HL-60/S4 treated with retinoic acid at 250 ng/mL for 4 days and 3 days (cell line): ENCODE results near the gene PCK1.

Source experiments
- in situ Hi-C: fragments of 300-500 bp; cut with MboI; formaldehyde crosslinking; loops from 2 replicates; pipeline ENCODE4 v1.7.0; 2022; ENCODE audit warnings: low sequenced_read_pairs

PCK1 gene

DNA sequence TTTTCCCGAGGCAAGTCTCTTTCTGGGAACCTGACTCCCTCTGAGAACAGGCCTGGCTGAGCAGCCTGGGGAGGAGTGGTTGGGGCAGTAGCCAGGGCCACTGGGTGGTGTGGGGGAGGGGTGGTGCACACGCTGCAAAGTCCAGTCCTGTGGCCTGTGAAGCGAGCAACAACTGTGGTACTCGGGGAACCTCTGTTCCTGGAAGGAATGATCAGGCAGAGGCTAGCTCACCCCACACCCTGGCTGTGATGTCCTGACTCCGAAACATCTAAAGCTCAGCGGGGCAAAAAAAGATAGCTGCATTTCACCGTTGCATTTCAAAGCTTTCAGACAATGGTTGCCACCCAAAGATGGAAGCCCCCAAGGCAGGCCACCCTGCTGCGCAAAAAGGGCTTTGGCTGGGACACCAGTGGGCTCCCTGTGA lies 25.5 kb downstream of the PCK1 start:
- in situ Hi-C loops = loop anchor here (10.0 to 25.0 kb wide), 2 partner anchors 82 to 499 kb away; no protein-coding TSS in a partner anchor

DNA sequence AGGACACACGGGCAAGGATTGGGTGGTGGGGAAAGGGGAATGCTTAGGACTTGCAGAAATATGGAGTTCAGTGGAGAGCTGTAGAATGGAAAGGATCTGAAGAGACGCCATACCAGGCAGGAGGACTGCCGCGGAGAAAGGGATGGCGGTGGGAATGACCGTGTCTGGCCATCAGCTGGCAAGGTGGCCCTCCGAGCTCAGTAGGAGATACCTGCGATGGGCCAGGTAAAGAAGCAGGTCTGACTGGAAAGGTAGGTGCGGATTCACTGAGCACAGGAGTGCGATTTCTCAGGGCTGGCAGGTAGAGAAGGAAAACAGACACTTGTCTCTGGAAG lies 26.0 kb downstream of the PCK1 start:
- in situ Hi-C loops = loop anchor here (10.0 to 25.0 kb wide), 2 partner anchors 82 to 500 kb away; no protein-coding TSS in a partner anchor

DNA sequence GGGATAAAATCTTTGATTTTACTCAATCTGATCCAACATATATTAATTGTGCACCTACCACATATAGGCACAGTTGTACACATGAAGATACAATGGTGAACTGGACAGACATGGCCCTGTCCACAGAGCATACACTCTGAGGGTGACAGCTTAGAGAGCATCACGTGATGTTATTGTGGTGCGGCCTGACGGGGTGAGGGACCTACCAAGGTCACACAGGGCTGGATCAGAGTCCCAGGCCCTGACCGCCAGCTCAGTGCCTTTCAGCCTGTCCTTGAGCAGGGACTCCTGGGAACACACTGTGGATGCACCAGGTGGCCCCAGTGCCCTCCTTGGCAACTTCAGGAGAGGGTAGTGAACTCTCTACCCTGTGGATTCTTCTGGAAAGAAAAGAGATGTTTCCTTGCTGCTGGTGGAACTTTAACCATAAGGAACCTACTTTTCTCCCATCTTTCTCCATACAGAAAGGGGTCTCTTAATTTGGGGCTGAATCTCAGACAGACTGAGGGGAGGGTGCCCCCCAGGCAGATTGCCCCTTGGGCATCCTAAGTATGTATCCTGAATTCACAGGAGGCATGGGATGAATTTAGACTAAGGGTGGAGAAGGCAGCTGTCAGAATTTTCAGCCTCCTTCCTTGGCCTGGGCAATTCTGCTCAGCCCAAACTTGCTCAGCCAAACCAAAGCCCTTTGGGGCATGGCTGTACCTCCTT lies 26.5 kb downstream of the PCK1 start:
- in situ Hi-C loops = loop anchor here (10.0 to 25.0 kb wide), 2 partner anchors 83 to 500 kb away; no protein-coding TSS in a partner anchor

DNA sequence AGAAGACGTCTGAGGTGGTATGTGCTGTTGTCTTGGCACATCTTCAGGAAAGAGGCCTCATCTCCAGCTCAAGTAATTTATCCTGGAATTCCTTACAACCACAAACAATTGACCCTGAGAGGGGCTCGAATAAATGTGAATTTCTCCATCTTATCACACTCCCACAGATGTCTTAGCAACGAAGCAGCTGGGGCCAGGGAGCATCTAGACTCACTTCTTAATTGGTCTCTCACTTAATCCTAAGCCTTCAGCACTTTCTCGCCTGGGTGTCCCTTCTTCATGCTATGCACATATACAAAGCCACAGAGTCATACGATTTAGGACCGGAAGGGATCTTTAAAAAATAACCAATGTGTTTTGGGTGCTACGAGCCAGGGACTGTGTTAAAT lies 27.1 kb downstream of the PCK1 start:
- in situ Hi-C loops = loop anchor here (10.0 to 25.0 kb wide), 2 partner anchors 83 to 501 kb away; no protein-coding TSS in a partner anchor

DNA sequence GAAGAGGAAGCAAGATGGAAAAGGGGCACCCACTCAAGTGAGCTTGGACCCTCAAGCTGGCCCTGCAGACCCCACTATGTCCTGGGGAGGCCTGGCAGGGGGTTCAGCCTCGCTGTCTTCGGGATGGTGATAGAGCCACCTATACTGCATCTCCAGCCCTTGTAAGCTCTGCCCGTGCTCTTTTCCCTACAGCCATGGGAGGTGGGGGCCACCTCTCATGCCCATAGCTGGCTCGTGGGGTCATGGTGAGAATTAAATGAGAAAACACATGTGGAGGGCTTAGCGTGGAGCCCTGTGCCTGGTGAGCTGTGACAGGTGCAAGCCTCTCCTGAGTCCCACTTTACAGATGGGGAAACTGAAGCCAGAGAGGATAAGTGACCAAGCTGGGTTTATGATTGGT lies 27.7 kb downstream of the PCK1 start:
- in situ Hi-C loops = loop anchor here (10.0 to 25.0 kb wide), 2 partner anchors 84 to 501 kb away; no protein-coding TSS in a partner anchor

DNA sequence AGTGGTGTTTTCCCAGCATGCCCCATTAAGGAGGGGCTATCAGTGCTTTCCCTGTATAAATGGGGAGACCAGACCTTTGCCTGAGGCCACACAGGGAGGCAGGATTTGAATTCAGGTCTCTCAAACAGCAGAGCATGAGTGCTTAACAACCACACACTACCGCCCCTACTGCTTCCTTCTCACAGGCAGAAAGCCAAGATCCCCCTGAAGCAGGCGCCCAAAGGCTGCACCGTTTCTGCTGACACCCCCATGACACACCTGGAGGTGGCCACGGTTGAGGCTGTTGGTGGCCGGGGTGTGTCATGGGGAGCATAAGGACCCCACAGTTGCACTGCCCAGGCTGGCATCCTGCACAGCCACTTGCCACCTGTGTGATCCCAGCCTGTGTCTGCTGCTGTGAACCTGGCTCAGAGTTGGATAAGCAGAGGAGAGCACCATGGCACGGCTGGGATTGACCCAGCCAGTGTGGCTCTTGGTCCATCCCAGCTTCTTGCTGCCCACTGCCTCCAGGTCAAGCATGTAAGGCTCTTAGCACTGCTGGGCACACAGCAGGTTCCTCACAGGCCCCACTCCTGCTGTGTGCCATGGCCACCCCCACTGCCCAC lies 28.3 kb downstream of the PCK1 start:
- in situ Hi-C loops = loop anchor here (10.0 to 25.0 kb wide), 2 partner anchors 84 to 502 kb away; no protein-coding TSS in a partner anchor

DNA sequence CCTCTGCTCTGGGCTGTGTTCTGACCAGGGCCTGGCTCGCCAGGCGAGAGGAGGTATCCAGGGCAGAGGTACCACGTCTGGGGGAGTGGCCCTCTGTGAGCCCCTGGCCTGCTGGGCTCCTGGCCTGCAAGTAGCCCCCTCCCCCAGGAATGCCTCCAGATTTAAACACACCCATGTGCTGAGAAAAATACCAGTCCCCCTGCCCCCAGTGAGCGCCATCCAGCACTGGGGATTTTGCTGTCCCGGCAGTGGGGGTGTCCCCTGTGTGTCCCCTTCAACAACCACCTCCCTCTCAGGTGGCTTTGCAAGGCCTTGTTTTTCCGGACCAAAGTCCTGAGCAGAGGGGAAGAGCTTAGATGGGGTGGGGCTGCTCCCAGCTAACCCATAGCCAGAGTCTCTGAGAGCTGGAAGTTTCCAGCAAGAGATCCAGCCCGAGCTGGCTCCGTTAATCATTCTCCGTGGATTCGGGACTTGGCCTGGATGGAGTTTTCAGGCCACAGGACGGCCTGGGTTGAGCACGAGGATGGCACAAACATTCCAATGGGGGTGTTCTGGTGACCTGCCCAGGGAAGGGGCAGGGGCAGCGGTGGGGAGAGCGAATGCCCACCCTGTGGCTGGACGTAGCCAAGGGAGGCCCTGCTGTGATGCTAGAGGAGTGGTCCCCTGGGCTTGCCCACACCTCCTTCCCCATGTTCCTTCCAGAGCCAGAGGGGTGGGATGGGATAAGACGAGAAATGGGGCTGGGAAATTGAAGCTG lies 29.0 kb downstream of the PCK1 start:
- in situ Hi-C loops = loop anchor here (10.0 to 25.0 kb wide), 2 partner anchors 85 to 503 kb away; no protein-coding TSS in a partner anchor

DNA sequence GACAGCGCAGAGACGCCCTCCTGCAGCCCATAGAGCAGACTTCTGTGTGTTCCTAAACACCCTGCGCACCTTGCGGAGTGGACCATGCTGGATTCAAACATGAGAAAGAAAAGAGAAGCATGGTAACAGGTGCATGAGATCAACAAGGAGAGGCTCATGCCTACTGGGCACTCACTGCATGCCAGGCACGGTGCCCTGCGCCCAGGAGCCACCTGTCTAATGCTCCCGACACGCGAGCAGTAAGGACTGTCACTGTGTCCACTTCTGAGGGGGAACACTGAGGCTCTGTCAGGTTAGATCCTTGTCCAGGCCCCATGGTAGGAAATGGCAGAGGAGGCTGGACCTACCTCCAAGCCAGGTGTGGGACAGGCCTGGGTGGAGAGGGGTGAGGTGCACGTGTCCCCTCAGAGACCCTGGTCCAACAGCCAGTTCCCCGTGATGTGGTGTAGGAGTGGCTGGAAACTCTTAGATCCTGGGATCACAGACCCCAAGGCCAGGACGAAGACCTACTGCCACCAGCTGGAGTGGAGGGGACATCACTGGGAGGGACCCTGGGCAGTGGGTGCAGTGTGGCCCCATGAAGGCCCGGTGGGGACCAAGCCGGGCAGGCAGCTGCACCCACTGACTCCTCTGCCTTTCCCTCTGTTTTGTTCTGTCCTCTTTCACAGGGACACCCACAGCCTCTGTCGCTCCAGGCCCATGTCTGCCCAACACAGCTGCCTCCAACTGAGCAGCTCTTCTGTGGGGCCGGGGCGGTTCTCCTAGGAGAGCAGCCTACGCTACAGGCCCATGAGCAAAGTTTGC lies 29.8 kb downstream of the PCK1 start:
- in situ Hi-C loops = loop anchor here (25.0 kb wide), 1 partner anchor 503 kb away; no protein-coding TSS in a partner anchor

DNA sequence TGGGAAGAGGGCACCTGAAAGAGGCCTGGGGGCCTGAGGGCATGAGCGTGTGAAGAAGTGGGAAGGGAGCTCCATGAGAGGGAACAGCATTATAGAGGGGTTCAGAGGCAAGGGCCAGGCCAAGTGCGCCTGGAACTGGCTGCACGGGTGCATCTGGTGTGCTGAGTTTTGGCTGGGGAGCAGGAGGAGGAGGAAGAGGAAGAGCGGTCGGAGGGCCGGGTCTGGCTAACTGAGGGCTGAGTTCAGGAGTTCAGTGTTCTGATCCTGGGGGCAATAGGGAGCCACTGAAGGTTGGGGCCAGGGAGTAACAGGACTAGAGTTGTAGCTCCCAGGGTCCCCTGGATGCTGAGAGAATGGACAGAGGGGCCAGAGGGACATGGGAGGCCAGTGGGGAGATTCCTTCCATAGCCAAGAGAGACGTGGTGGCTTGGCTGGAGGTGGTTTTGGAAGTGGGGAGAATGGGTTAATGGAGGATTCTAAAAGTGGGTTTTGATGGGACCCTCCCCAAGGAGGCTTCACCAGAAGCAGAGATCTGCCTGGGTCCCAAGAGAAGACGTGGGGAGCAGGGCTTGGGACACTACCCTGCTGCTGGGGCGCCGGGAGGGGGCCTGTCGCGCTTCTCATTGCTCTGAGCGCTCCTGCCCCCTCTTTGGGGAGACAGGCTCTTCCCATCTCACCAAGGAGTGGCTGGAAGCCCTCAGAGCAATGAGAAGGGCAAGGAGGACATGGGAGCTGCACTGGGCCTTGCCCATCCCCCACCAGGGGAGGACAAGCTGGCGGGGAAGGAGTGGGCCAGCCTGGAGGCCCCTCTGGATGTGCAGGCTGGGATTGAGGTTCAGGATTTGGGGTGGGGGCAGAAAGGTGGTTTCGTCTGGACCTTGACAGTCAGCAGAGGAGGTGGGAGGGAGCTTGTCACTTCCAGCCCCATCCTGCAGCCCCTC lies 30.6 kb downstream of the PCK1 start:
- in situ Hi-C loops = loop anchor here (25.0 kb wide), 1 partner anchor 504 kb away; no protein-coding TSS in a partner anchor

DNA sequence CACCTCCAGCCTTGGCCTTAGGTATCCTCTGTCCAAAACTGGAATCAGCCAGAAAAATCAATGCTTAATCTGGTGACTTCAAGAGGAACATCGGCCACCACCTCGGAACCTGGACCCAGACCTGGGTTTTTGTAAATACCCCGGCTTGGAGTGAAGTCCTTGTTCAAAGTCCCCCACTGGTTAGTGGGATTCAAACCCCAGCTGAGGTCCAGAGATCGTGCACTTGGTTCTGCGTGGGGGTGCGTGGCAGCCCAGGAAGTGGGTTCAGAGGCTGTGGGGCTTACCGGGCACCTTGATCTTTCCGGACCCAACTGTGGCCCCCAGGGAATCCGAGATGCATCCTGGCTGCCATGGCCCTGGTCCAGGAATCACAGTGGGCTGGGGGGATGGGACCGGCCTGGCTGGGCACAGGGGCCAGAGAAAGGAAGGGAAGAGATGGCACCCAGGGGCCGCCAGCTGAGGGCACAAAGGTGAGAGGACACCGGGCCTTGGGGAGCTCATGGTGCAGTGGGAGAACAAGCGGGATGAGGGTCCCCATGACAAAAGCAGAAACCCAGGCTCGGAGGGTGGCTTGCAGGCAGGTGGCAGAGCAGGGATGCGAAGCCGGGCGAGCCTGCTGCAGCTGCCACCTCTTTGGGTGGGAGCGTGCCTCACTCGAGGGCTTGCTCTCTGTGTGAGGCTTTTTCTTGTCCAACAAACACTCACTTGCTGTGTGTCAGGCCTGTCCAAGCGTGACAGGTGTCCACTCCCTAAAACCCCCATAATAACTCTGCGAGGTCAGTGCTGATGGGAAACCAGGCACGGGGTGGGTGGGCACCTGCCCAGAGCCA lies 31.6 kb downstream of the PCK1 start:
- in situ Hi-C loops = loop anchor here (25.0 kb wide), 1 partner anchor 505 kb away; no protein-coding TSS in a partner anchor

DNA sequence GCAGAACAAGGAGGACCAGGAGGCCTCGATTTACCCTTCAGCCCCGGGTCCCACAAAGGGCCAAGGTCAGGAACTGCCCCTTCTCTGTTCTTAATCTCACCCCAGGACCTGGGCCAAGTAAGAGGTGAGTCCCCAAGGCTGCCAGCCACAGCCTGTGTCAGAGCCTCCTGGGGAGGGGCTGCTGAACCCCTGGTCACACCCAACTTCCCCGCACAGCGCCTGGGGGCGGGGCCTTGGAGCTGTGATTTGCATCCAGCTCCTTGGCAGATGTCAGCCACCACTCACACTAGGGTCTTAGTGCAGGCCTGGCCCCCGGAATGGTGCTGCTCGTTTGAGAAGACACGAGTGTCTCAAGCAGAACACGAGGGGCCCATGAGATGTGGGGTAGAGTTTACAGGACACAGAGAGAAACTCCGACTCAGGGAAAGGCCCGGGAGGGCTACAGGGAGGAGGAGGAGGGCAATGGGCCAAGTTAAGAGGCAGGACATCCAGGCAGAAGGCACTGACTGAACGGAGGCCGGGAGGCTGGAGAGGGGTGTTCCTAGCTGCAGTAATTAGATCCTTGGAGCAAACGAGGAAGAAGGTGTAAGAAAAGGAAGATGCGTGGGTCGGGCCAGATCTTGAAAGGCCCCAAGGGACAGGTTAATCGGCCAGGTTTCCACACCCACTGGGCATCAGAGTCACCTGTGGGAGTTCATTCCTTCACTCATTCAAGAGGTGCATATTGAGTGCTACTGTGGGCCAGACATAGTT lies 32.4 kb downstream of the PCK1 start:
- in situ Hi-C loops = loop anchor here (25.0 kb wide), 1 partner anchor 506 kb away; no protein-coding TSS in a partner anchor

DNA sequence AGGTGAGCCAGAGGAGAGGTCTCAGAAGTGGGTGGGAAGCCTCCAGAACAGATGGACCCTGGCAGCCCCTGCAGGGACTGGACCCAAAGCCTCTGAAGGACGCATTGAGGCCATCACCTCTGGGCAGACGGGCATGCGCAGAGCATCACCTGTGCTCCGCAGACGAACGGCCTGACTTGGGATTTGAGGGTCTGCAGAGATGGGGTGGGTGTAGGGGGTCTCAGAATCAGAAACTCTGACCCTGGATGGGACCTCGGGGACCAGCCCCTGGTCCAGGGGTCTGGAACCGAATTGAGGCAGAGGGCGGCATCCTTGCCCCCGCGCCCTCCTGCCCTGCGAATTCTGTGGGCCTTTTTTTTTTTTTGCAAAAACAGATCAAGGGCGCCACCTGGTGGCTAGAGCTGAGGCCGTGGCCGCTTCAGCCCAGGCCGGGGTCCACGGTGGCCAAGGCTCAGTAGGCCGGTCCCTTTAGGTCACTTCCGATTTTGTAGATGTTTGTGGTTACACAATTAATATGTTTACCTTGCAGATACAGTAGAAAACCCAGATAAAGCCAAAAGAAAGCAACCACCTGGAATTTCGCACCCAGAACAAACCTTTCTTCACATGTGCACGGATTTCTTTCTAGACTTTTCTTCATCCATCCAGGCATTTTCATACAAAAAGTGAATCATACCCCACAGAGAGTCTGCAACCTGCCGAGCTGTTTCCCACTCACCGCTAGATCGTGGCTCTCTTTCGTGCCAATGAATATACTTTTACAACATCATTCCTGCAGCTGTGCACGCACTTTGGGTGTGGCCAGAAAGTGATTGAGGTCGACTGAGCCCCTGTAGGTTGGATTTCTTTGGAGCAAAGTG lies 33.4 kb downstream of the PCK1 start:
- in situ Hi-C loops = loop anchor here (25.0 kb wide), 1 partner anchor 507 kb away; no protein-coding TSS in a partner anchor

DNA sequence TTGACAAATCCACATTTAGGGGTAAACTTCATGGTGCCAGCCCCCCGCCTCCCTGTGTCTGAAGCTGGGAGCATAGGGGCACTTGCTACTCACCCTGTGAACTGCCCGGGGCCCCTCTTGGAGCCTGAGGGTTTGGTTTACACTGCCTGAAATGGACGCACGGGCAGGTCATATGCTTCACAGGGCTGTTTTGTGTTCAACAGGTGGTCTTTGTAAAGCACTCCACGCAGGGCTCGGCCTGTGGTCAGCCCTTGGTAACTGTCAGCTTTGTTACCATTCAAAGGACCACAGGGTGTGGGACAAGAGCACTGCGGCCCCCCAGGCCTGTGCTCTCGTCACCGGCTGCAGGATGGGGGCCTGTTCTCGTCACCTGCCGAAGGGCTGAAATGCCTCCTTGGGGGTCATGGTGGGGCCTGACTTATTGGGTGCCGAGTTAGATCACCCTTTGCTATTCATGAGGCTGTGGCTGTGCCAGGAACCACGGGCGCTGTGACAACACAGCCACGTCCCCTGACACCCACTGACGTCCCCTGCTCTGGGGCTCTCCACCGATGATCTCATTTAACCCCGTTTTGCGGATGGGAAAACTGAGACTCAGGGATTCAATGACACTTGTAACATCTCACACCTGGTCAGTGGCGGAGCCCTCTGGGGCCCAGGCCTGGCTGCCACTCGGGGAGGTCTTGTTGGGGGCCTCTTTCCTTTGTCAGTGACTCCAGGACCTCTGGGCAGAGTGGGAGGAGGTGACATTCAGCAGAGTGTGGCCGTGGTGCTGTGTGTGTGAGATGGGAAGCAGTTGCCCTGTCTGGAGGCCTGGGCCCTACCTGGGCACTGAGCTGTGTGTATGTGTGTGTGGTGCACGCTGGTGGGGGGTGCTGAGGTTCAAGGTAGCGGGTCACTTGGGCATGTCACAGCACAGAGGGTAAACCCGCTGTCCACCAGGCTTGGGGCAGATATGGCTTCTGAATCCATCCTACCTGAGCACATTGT lies 34.4 kb downstream of the PCK1 start:
- in situ Hi-C loops = loop anchor here (25.0 kb wide), 1 partner anchor 508 kb away; no protein-coding TSS in a partner anchor

DNA sequence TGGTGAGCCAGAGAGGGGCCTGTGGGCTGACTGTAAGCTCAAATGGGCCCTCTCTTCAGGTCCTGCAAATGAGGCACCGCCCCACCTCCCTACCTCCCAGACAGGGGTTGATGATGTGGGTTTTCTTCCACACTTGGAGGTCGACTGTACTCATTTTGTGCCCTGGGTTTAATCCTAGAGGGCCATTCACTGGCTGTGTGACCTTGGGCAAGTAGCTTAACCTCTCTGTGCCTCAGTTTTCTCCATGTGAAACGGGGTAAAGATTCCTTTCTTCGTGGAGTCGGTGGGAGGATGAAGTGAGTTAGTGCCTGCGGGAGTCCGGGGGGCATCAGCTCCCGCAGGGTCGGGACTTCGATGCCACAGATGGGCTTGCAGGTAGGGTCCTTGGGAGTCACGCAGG lies 35.4 kb downstream of the PCK1 start:
- in situ Hi-C loops = loop anchor here (25.0 kb wide), 1 partner anchor 509 kb away; no protein-coding TSS in a partner anchor
